Prostate gland (tissue), 2 donors: ENCODE results near the gene ALDOC. TPM values are rescaled to one million over a fixed set of nuclear protein-coding genes. Genes with fewer than 3 reads are reported as not detected.

ENCODE experiments used
- DNase-seq: peaks from one replicate; pipeline ENCODE4 v3.0.0-alpha.2; 2019; ENCODE audit warnings: low spot score
- H3K27ac ChIP-seq, 2 donors: fragments of 200-600 bp; sonication (generic); 2 replicates each; pipeline ENCODE4 v1.5.1; 2017 to 2019
- H3K27me3 ChIP-seq: fragments of 200-600 bp; sonication (generic); replicated peaks from 2 replicates; pipeline ENCODE4 v1.5.1; 2019; ENCODE audit not compliant: insufficient read depth
- H3K36me3 ChIP-seq, 2 donors: fragments of 200-600 bp; sonication (generic); 1 replicate in 1 of 2; 2 replicates in 1 of 2; pipeline versions ENCODE4 v1.5.1 to v1.8.1; 2017 to 2019
- H3K4me1 ChIP-seq: fragments of 200-600 bp; sonication (generic); replicated peaks from 2 replicates; pipeline ENCODE4 v1.5.1; 2019
- H3K4me3 ChIP-seq, 2 donors: fragments of 200-600 bp; sonication (generic); 2 replicates each; pipeline ENCODE4 v1.5.1; 2017 to 2019
- H3K9me3 ChIP-seq: fragments of 200-600 bp; sonication (generic); 2 replicates; pipeline ENCODE4 v1.5.1; 2017
- POLR2A ChIP-seq: fragments of 450-650 bp; IDR thresholded peaks from one replicate; pipeline ENCODE4 v1.6.1; 2016; ENCODE audit warnings: antibody characterized with exemption, mild to moderate bottlenecking
- POLR2AphosphoS5 ChIP-seq: sonication (generic); formaldehyde crosslinking; IDR thresholded peaks from one replicate; pipeline ENCODE4 v1.6.1; 2017; ENCODE audit warnings: antibody characterized with exemption
- WGBS: methylation state at CpG from one replicate; pipeline ENCODE4 v1.1.5; 2018; 5-methylcytosine and 5-hydroxymethylcytosine counted together
- intact Hi-C: fragments of 100-400 bp; cut with DNase I; formaldehyde crosslinking; loops from one replicate; pipeline ENCODE4 v1.14.2; 2022
- total RNA-seq, 2 donors: library from RNA; depleted of rRNA; stranded (reverse); fragments of >200 nt; gene quantifications; one replicate each; pipeline ENCODE4 v1.1.0, GENCODE V29; 2016
- TF ChIP-seq, protein P1 (sequence below), 4 experiments: fragments of 200-600 bp in 2 of 4; fragments of 450-650 bp in 2 of 4; sonication (generic) in 2 of 4; IDR thresholded peaks; 1 replicate in 3 of 4; 2 replicates in 1 of 4; pipeline ENCODE4 v1.5.1; 2016 to 2019; ENCODE audit warnings: antibody characterized with exemption in 4 of 4, mild to moderate bottlenecking in 2 of 4, moderate library complexity in 2 of 4

The ALDOC gene
- total RNA-seq, result 10 to 100 TPM; 49.5 to 55.0 TPM

DNA sequence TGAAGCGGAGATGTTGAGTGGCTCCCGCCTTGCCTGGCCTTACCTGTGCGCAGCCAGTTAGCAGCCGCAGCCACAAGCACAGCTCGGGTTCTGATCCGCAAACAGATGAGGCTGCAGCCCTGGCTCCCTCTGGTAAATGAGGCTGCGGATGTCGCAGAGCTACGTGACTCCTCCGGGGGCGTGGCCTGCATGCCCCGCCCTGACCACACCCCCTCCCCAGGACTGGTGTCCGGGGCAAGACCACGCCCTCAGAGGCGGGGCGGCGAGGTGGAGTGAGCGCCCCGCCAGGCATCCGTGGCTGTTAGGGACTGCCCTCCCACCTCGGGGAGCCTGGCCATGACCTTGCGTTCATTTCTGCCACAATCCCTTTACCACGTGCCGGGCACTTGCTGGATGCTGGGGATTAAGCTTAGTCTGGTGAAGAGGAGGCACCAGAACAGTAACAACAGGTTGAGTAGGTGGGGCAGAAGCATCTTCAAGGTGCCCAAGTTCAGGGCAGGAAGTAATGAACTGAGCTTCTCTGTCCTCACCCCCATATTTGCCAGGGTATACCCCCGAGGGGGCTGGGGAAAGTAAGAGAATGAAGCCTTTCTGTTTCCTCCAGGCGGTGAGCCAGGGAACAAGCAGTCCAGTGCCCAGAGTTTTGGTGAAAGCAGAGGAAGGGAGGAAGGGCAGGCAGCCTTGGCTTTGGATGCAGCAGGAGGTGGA, at the start of gene ALDOC:
Gene ALDOC (minus strand): TSS at position 138 of the 708 bp plus-strand sequence. CDS start 1,363 bp downstream, outside the sequence.
- Histone ChIP-seq H3K4me3 (peak within 1 kb of the TSS in 1 of 2 donors; percentile 21), H3K36me3 (no peaks in the 10 kb centered on the region), H3K9me3 (no peaks in the 10 kb centered on the region), H3K4me1 (peaks cover 6% of the 10 kb centered on the region), H3K27ac (peak within 1 kb of the TSS; percentile 34 to 35), H3K27me3 (no peaks in the 10 kb centered on the region)
- peak; percentile 98 for DNase-seq
- intact Hi-C loops, result no loop called here
- 5% methylated on average over 26 of the region's 26 CpGs for WGBS
- TF ChIP-seq, protein P1, sequence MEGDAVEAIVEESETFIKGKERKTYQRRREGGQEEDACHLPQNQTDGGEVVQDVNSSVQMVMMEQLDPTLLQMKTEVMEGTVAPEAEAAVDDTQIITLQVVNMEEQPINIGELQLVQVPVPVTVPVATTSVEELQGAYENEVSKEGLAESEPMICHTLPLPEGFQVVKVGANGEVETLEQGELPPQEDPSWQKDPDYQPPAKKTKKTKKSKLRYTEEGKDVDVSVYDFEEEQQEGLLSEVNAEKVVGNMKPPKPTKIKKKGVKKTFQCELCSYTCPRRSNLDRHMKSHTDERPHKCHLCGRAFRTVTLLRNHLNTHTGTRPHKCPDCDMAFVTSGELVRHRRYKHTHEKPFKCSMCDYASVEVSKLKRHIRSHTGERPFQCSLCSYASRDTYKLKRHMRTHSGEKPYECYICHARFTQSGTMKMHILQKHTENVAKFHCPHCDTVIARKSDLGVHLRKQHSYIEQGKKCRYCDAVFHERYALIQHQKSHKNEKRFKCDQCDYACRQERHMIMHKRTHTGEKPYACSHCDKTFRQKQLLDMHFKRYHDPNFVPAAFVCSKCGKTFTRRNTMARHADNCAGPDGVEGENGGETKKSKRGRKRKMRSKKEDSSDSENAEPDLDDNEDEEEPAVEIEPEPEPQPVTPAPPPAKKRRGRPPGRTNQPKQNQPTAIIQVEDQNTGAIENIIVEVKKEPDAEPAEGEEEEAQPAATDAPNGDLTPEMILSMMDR (IDR thresholded peaks at IDR 0.05), result peak in 2 of 4 experiments; percentile 8 to 19
- TF ChIP-seq POLR2AphosphoS5 (peak; percentile 100), POLR2A (peak; percentile 100)

DNA sequence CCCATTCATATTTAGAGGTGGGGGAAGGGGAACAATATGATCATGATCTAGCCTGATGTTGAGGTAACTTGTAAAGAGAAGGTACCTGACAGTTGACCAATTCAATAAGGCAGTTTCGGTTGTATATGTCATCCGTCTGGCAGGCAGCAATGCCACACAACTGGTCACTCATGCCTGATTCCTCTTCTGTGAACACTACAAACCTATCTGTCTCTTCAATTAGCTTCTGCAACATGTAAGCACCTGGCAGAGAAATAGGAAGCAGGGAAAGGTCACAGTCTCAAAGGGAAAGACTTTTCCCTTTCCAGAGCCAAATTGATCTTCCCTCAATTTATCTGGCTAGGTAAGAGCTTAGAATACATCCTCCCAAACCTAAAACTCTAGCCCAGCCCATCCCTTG, 47.5 kb upstream of the ALDOC start:
- Histone ChIP-seq H3K4me3 (no peak overlapping the region), H3K9me3 (no peaks in the 10 kb centered on the region), H3K27ac (no peak overlapping the region), H3K4me1 (no peaks in the 10 kb centered on the region), H3K27me3 (no peaks in the 10 kb centered on the region), H3K36me3 (peaks cover 17 to 24% of the 10 kb centered on the region in 2 donors)
- TF ChIP-seq POLR2AphosphoS5 (no peak), POLR2A (no peak)
- TF ChIP-seq, protein P1 (IDR thresholded peaks at IDR 0.05), result no peak
- 95% methylated on average over 2 of the region's 2 CpGs for WGBS
- no peak for DNase-seq
- intact Hi-C loops, result no loop called here

DNA sequence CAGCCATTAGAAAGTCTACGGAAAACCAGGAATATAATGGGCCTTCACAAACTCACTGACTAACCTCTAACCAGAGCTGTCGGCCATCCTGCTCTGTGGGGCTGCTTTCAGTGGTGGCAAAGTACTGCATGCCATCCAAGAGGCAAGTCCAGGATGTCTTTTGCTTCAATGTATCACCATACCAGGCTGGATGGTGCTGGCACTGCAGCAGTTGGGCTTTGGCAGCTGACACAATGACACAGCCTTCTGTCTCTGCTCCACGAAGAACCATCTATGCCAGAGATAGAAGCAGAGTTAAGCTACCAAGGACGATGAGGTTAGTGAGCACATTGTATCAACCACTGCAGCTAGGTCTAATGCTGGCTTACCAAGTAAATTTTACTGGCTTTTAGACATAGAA, 47.0 kb upstream of the ALDOC start:
- no peaks in the 10 kb centered on the region for H3K9me3 ChIP-seq
- no peak for DNase-seq
- no peaks in the 10 kb centered on the region for H3K27me3 ChIP-seq
- no peak overlapping the region for H3K4me3 ChIP-seq
- intact Hi-C loops, result no loop called here
- H3K4me1 ChIP-seq, result no peaks in the 10 kb centered on the region
- TF ChIP-seq, protein P1 (IDR thresholded peaks at IDR 0.05), result no peak
- no peak for TF ChIP-seq POLR2AphosphoS5
- TF ChIP-seq POLR2A, result no peak
- H3K36me3 ChIP-seq, result peaks cover 20 to 26% of the 10 kb centered on the region in 2 donors
- WGBS, result 88% methylated on average over 4 of the region's 4 CpGs
- no peak overlapping the region for H3K27ac ChIP-seq

DNA sequence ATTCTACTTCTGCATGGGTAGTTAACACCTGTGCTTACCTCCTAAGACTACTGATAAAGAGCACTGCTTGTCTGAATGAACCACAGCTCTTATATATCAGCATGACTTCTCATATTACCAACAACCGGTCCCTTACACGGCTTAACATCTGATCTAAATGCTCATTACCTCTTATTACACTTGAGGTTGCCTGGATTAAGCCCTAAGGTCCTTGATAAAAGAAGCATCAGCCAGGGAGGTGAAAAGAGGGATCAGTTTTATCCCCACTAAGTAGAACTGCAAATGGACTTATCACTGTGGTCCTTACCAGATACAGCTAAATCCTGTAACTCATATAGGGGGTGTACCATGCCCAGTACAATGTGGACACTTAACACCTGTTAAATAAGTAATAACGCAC, 45.5 kb upstream of the ALDOC start:
- WGBS, result 88% methylated on average over 3 of the region's 3 CpGs
- TF ChIP-seq POLR2AphosphoS5, result no peak
- TF ChIP-seq, protein P1 (IDR thresholded peaks at IDR 0.05), result no peak
- TF ChIP-seq POLR2A, result no peak
- Histone ChIP-seq H3K4me3 (no peak overlapping the region), H3K27me3 (no peaks in the 10 kb centered on the region), H3K36me3 (peaks cover 23 to 36% of the 10 kb centered on the region in 2 donors), H3K4me1 (no peaks in the 10 kb centered on the region), H3K9me3 (no peaks in the 10 kb centered on the region), H3K27ac (no peak overlapping the region)
- intact Hi-C loops, result no loop called here
- no peak for DNase-seq

DNA sequence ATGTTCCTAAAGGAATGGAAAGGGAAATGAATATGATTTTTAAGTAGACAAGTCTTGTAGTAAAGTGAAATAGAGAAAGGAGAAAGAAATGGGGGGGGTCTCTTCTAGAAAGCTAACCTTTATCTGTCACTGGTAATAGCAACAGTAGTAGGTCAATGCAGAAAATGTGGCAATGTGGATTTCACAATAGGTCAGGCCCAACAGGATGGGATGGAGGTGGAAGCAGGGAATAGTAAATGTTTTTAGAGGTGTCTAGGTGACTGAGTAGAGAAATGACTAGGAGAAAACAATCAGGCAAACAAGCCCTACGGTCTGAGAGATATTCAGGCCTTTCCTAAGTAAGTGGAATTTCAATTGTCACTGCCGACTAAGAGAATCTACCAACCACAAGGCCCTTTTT, 43.3 kb upstream of the ALDOC start:
- no peak for DNase-seq
- intact Hi-C loops, result no loop called here
- WGBS, result 87% methylated on average over 2 of the region's 2 CpGs

More for the DNA sequence above, 43.3 kb upstream of the ALDOC start:
- Histone ChIP-seq H3K27ac (no peak overlapping the region), H3K4me3 (no peak overlapping the region), H3K4me1 (no peaks in the 10 kb centered on the region), H3K27me3 (no peaks in the 10 kb centered on the region), H3K36me3 (peaks cover 39 to 52% of the 10 kb centered on the region in 2 donors), H3K9me3 (no peaks in the 10 kb centered on the region)
- TF ChIP-seq, protein P1 (IDR thresholded peaks at IDR 0.05), result no peak
- no peak for TF ChIP-seq POLR2A
- TF ChIP-seq POLR2AphosphoS5, result no peak
